ENCODE data around the gene BET1. TPM values are rescaled to one million over a fixed set of nuclear protein-coding genes. Genes with fewer than 3 reads are reported as not detected.

BET1 gene, protein sequence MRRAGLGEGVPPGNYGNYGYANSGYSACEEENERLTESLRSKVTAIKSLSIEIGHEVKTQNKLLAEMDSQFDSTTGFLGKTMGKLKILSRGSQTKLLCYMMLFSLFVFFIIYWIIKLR
- total RNA-seq (50.7 and 50.9 TPM in 2 replicates), polyA plus RNA-seq (41.1 and 45.5 TPM in 2 replicates)

DNA sequence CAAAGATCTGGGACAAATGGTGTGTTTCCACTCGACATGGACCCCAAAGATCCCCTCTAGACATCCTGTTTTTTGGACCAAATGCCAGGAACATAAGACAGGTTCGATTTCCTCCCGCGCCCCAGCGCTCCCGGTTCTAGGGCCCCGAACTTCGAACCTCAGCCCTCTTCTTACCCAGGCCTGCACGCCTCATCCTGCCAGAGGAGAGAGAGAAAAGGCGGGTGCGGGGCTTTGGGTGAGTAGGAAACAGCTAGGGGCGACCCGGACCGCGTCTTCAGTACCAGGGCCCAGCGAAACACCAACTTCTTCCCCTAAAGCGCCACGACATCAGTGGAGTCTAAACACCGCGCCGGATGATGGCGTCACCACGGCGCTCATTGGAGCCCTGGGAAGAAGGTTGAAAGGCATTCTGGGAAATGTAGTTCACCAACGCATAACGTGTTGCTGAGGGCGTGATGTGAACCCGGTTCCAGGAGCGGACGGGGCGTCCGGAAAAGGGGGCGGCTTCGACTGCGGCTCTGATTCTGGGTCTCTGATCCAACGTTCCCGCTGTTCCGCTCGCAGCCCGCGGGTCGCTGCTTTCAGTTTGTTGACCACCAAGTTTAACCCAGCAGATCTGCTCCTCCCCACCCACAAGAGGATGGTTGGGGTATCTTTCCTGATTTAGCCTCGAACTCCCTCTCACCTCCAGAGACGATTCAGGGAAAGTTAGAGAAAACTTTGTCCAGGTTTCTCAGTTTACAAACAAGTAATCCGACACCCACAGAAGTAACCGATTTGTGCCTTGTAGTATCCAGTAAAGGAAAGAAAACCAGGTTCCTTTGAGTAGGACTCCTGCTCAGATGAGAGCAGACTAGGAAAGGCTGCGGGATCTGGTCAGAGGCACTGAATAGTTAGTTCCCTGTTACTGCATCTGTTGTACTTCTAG, at the start of gene BET1:
Gene BET1, minus strand, starts transcription at position 332 of the 928 bp plus-strand sequence. Its CDS starts 139 bp downstream, at position 193.
- TF ChIP-seq EZH2 (IDR thresholded peaks at IDR 0.05; ENCODE audit: borderline replicate concordance) (no peak), EZH2phosphoT487 (IDR thresholded peaks at IDR 0.05; ENCODE audit: low read depth, severe bottlenecking, unreplicated experiment) (no peak)
- TF ChIP-seq, protein P1, sequence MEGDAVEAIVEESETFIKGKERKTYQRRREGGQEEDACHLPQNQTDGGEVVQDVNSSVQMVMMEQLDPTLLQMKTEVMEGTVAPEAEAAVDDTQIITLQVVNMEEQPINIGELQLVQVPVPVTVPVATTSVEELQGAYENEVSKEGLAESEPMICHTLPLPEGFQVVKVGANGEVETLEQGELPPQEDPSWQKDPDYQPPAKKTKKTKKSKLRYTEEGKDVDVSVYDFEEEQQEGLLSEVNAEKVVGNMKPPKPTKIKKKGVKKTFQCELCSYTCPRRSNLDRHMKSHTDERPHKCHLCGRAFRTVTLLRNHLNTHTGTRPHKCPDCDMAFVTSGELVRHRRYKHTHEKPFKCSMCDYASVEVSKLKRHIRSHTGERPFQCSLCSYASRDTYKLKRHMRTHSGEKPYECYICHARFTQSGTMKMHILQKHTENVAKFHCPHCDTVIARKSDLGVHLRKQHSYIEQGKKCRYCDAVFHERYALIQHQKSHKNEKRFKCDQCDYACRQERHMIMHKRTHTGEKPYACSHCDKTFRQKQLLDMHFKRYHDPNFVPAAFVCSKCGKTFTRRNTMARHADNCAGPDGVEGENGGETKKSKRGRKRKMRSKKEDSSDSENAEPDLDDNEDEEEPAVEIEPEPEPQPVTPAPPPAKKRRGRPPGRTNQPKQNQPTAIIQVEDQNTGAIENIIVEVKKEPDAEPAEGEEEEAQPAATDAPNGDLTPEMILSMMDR (IDR thresholded peaks at IDR 0.05; ENCODE audit: poor library complexity): no peak
- peak within 1 kb of the TSS; percentile 95 for H3K27ac ChIP-seq
- peak within 1 kb of the TSS; percentile 72 for H3K4me3 ChIP-seq
- H3K79me2 ChIP-seq: peaks cover 41% of the 10 kb centered on the region
- H3K9me2 ChIP-seq (replicated peaks; ENCODE audit: insufficient read depth): no peaks in the 10 kb centered on the region
- peaks cover 8% of the 10 kb centered on the region for H3K4me1 ChIP-seq (ENCODE audit: insufficient read depth)
- H3K27me3 ChIP-seq: no peaks in the 10 kb centered on the region
- H3K4me2 ChIP-seq: peak within 1 kb of the TSS; percentile 83
- H3K9me3 ChIP-seq (ENCODE audit: low read depth): no peaks in the 10 kb centered on the region
- H2AFZ ChIP-seq: peak within 1 kb of the TSS; percentile 88
- no peaks in the 10 kb centered on the region for H4K20me1 ChIP-seq (ENCODE audit: insufficient read depth, poor library complexity, severe bottlenecking)
- 2% methylated on average over 44 of the region's 47 CpGs for WGBS (ENCODE audit: low lambda C conversion rate, missing lambda C conversion rate)
- H3K36me3 ChIP-seq (replicated peaks; ENCODE audit: insufficient read depth, low read depth): no peaks in the 10 kb centered on the region
- DNase-seq (ENCODE audit: low spot score): peak; percentile 97

GRCh38 chr7:94053532-94053931, 49.4 kb upstream of the BET1 start:
- Histone ChIP-seq H3K9me3 (ENCODE audit: low read depth) (no peaks in the 10 kb centered on the region), H3K36me3 (replicated peaks; ENCODE audit: insufficient read depth, low read depth) (no peaks in the 10 kb centered on the region), H3K27ac (no peak overlapping the region), H3K9me2 (replicated peaks; ENCODE audit: insufficient read depth) (no peaks in the 10 kb centered on the region), H3K4me2 (no peak overlapping the region), H3K4me1 (ENCODE audit: insufficient read depth) (no peaks in the 10 kb centered on the region), H3K79me2 (no peaks in the 10 kb centered on the region), H3K4me3 (no peak overlapping the region), H3K27me3 (no peaks in the 10 kb centered on the region), H2AFZ (no peak overlapping the region), H4K20me1 (ENCODE audit: insufficient read depth, poor library complexity, severe bottlenecking) (no peaks in the 10 kb centered on the region)
- 74% methylated on average over 2 of the region's 2 CpGs for WGBS (ENCODE audit: low lambda C conversion rate, missing lambda C conversion rate)
- TF ChIP-seq, protein P1 (IDR thresholded peaks at IDR 0.05; ENCODE audit: poor library complexity): no peak
- TF ChIP-seq EZH2 (IDR thresholded peaks at IDR 0.05; ENCODE audit: borderline replicate concordance) (no peak), EZH2phosphoT487 (IDR thresholded peaks at IDR 0.05; ENCODE audit: low read depth, severe bottlenecking, unreplicated experiment) (no peak)
- no peak for DNase-seq (ENCODE audit: low spot score)

DNA sequence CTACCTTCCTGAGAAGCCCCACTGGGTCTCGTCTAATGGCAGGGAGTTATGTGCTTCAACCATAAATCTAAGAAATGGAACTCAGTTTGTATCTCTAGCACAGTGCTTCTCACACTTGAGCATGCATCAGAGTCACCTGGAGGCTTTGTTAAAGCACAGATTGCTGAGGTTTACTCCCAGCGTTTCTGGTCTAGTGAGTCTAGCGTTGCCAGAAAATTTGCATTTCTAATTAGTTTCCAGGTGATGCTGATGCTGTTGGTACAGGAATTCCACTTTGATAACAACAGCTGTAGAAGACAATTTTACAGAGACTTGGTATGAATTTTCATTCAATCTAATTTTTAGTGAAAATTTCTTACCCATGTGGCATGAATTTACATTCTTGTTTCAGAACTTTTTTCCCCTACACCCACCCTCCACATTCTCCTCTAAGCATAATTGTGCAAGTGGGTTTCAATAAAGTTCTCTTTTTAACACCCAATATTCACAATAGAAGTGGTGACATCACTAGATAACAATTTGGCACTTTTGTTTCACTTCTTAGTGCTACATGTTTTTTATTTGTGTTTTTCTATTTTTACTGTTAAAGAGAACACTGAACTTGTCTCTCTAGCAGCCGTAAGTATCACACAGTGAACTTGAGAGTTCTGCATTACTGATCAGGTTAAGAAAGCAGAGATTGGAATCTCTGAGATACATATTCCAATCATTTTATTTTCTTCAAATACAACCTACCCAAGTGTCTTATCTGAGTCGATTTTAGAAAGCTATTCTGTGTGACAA, 48.4 kb upstream of the BET1 start:
- DNase-seq (ENCODE audit: low spot score): no peak
- H3K36me3 ChIP-seq (replicated peaks; ENCODE audit: insufficient read depth, low read depth): no peaks in the 10 kb centered on the region
- no peak overlapping the region for H2AFZ ChIP-seq
- H3K79me2 ChIP-seq: no peaks in the 10 kb centered on the region
- H3K4me1 ChIP-seq (ENCODE audit: insufficient read depth): no peaks in the 10 kb centered on the region
- H4K20me1 ChIP-seq (ENCODE audit: insufficient read depth, poor library complexity, severe bottlenecking): no peaks in the 10 kb centered on the region
- H3K27ac ChIP-seq: no peak overlapping the region
- H3K9me3 ChIP-seq (ENCODE audit: low read depth): no peaks in the 10 kb centered on the region
- H3K9me2 ChIP-seq (replicated peaks; ENCODE audit: insufficient read depth): no peaks in the 10 kb centered on the region
- no peak overlapping the region for H3K4me3 ChIP-seq
- TF ChIP-seq, protein P1 (IDR thresholded peaks at IDR 0.05; ENCODE audit: poor library complexity): no peak
- TF ChIP-seq EZH2phosphoT487 (IDR thresholded peaks at IDR 0.05; ENCODE audit: low read depth, severe bottlenecking, unreplicated experiment) (no peak), EZH2 (IDR thresholded peaks at IDR 0.05; ENCODE audit: borderline replicate concordance) (no peak)
- WGBS (ENCODE audit: low lambda C conversion rate, missing lambda C conversion rate): 57% methylated on average over 5 of the region's 5 CpGs
- no peaks in the 10 kb centered on the region for H3K27me3 ChIP-seq
- no peak overlapping the region for H3K4me2 ChIP-seq

All from hepatocyte (in vitro differentiated cells).